ENCODE data around the gene SNRPF. TPM values are rescaled to one million over a fixed set of nuclear protein-coding genes. Genes with fewer than 3 reads are reported as not detected.

Gene SNRPF
- total RNA-seq, 1 donor from 2014 or later = 38.5 TPM

- intact Hi-C loops (cut with micrococcal nuclease) = loop anchor here (1.0 to 10.0 kb wide), 18 partner anchors 61 to 1399 kb away; partner anchors contain the start of genes AMDHD1, CCDC38, CDK17 and CEP83
Measured at GRCh38 chr12:95857799-95858198, 953 bp upstream of the SNRPF start.

- intact Hi-C loops (cut with micrococcal nuclease) = loop anchor here (1.0 to 10.0 kb wide), 16 partner anchors 59 to 1401 kb away; partner anchors contain the start of genes AMDHD1, CCDC38, CDK17 and CEP83
Measured at GRCh38 chr12:95859344-95859816, 628 bp downstream of the SNRPF start.

GRCh38 chr12:95859947-95860850, 1.4 kb downstream of the SNRPF start:
- intact Hi-C loops (cut with micrococcal nuclease) = loop anchor here (1.0 to 10.0 kb wide), 16 partner anchors 59 to 1401 kb away; partner anchors contain the start of genes AMDHD1, CCDC38, CDK17 and CEP83

- intact Hi-C loops (cut with micrococcal nuclease) = no loop called here
Measured at GRCh38 chr12:95862038-95862437, 3.3 kb downstream of the SNRPF start.

GRCh38 chr12:95863337-95863736, 4.6 kb downstream of the SNRPF start:
- intact Hi-C loops (cut with micrococcal nuclease) = no loop called here

DNA sequence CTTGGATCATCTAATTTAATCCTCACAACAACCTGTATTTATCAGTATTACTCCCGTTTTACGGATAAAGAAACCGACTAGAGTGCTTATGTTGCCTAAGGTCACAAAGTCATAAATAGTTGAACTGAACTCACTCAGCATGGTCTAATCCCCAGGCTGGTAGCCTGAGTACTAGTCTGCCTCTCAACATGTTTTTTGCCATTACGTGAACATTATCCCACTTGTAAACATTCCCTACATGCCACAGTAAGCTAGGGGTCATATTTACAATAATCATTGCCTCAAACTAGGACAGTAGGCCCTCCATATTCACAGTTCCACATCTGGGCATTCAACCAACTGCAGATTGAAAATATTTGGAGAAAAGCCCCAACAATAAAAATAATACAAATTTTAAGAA, 12.1 kb downstream of the SNRPF start:
- intact Hi-C loops (cut with micrococcal nuclease) = no loop called here

- intact Hi-C loops (cut with micrococcal nuclease) = no loop called here
Measured at GRCh38 chr12:95874452-95874851, 15.7 kb downstream of the SNRPF start.

GRCh38 chr12:95877622-95878021, 18.9 kb downstream of the SNRPF start:
- intact Hi-C loops (cut with micrococcal nuclease) = no loop called here

DNA sequence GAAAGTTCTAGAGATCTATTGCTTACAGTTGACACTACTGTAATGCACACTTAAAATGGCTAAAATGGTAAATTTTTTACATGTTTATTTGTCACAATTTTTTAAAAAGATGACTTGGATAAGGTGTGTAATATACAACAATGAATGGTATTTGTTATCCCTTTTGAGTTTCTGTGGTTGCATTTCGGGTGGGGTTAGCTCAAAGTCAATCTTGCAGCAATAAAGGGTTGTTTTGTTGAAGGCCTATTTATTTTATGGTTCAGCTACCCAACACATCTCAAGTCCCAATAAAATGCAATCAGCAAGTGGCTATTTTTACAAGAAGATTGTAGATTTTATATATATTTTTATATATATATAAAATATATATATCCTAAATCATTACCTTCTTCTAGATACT, 22.1 kb downstream of the SNRPF start:
- intact Hi-C loops (cut with micrococcal nuclease) = no loop called here

DNA sequence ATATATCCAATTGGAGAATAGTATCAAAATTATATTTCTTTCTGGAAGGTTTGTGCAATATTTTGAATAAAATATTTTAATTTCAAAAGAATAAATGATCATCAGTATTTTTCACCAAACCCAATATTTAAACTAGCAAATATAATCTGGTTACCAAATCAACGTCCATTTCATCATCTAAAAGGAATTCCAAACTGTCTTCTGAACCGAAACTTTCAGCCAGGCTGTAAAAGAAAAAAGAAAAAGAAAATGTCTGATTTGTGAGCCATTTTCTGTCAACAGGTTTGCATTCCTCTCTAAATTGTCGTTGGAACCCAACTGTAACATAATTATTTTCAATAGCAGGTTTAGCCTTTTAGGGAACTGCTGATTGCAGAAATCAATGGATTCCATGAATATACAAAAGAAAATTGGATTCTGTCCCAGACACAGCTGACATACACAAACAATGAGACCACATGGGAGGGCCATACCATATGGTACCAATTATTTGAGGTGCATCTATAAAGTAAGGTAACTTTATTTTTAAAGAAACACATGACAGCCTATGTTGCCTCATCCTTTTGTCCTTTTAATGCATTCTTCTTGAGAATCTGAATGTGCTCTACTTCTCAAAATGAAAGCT, 22.7 kb downstream of the SNRPF start:
- intact Hi-C loops (cut with micrococcal nuclease) = no loop called here

DNA sequence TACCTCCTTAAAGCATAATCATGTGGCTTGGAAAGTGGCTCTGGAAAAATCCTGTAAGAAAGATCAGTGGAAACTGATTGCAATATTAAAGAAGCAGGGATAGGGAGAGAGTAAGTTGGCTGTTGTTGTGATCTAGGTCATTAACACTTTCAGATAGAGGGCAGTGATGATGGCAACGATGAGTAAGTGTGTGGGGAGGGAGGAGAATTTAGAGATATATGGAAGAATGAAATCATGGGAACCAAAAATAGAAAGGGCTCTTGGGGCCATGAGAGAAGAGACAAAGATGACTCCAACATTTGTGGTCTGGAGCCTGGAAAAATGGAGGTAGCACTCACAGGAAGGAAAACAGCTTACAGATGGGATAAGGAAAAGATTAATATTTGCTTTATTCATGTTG, 23.3 kb downstream of the SNRPF start:
- intact Hi-C loops (cut with micrococcal nuclease) = no loop called here

GRCh38 chr12:95882873-95883272, 24.1 kb downstream of the SNRPF start:
- intact Hi-C loops (cut with micrococcal nuclease) = no loop called here

DNA sequence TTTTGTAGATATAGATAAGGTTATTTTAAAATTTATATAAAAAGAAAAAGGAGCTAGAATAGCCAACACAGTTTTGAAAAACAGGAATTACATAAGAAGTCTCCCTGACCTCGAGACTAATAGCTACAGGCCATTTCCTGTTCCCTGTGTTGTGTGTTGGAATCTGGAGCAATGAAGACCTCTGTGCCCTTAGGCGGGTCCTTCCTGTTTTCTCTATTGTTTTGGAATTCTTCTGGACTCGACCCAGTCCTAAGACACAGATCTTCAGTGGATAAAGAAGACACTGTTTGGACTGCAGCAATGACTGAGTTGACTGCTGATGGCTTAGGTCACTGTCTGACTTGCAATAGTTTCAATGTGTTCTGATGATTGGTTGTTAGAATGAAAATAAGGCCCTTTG, 26.2 kb downstream of the SNRPF start:
- intact Hi-C loops (cut with micrococcal nuclease) = no loop called here

DNA sequence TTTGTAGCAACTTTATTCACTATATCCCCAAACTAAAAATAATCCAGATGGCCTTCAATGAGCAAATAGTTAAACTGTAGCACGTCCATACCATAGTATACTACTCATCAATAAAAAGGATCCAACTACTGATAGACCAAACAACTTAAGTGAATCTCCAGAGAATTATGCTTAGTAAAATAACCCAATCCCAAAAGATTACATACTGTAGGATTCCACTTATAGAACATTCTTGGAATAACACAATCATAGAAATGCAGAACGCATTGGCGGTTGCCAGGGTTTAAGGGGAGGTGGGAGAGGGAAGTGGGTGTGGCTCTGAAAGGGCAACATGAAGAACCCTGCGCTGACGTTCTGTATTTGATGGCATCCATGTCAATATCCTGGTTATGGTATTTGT, 28.6 kb downstream of the SNRPF start:
- intact Hi-C loops (cut with micrococcal nuclease) = no loop called here

GRCh38 chr12:95890958-95891357, 32.2 kb downstream of the SNRPF start:
- intact Hi-C loops (cut with micrococcal nuclease) = no loop called here

GRCh38 chr12:95896846-95897245, 38.1 kb downstream of the SNRPF start:
- intact Hi-C loops (cut with micrococcal nuclease) = no loop called here

- intact Hi-C loops (cut with micrococcal nuclease) = no loop called here
Measured at GRCh38 chr12:95898081-95898480, 39.3 kb downstream of the SNRPF start.

DNA sequence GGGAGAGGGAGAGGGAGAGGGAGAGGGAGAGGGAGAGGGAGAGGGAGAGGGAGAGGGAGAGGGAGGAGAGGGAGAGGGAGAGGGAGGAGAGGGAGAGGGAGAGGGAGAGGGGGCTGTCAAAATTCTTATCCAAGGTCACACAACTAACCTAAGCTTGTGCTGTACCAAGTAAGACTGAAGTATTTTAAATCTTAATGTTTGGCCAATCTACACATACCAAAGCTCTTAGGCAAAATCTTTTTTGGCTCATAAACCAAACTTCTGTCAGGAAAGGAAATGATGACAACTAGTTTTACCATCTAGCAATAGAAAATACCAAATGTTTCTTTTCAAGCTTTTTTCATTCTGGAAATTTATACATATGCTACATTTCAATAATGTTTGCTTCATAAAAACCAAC, 49.8 kb downstream of the SNRPF start:
- intact Hi-C loops (cut with micrococcal nuclease) = no loop called here

- intact Hi-C loops (cut with micrococcal nuclease) = no loop called here
Measured at GRCh38 chr12:95909871-95910270, 51.1 kb downstream of the SNRPF start.
